ENCODE measurements around the gene TPST2.

GRCh38 chr22:26483439-26484359 is 106.2 kb downstream of the TPST2 start, which contains the start of the genes HPS4 and SRRD:
- peak; percentile 67 for TF ChIP-seq YY1 (IDR thresholded peaks at IDR 0.05; ENCODE audit: insufficient read depth, insufficient read length)
- TF ChIP-seq SUZ12 (IDR thresholded peaks at IDR 0.05; ENCODE audit: extremely low read depth, insufficient read depth, insufficient read length), result no peak
